Measurements from ENCODE around the gene TRIO. TPM values are rescaled to one million over a fixed set of nuclear protein-coding genes. Genes with fewer than 3 reads are reported as not detected.
A peak's percentile ranks its signal among the peaks of the same experiment; 100 is the strongest.

Gene TRIO
- polyA plus RNA-seq, 1 donor (not counting 4 experiments of a cell fraction or from before 2014, with no cell fraction given): 57.2 TPM

DNA sequence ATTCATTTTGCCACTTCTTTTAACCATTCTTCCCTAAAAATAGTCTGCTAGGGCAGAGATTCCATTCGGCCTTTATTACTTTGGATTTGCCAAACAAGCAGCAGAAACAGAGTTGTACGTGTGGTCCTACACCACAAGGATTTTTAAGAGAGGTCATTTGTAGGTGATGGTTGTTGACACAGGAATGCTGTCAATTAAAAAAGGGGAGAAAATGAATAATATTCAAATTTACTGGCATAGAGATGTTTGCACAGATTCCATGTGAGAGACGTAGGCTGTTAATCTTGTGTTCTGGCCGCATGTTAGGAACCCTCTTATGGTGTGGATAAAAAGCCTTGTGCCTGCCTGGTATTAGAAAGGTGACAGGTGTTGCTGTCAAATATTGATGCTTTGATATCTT, 34.9 kb downstream of the TRIO start:
- dilution Hi-C loops (cut with MboI; ENCODE audit: extremely low pct_ligation_motif_present, low sequenced_read_pairs): no loop called here
- FAIRE-seq (no peak), DNase-seq (ENCODE audit: low read depth, low spot score) (no peak)
- Histone ChIP-seq H3K27ac (ENCODE audit: control insufficient read depth, insufficient read depth, low read length) (peak overlapping the region; percentile 59), H3K4me2 (ENCODE audit: control insufficient read depth, extremely low read depth, insufficient read depth, low read depth, low read length) (no peak overlapping the region), H3K9me1 (ENCODE audit: control insufficient read depth, extremely low read depth, insufficient read depth, low read length) (no peaks in the 10 kb centered on the region), H3K4me1 (ENCODE audit: control insufficient read depth, extremely low read depth, insufficient read depth, low read length) (peaks cover 66% of the 10 kb centered on the region), H3K4me3 (ENCODE audit: control insufficient read depth in 2 of 3, extremely low read depth in 1 of 3, insufficient read depth in 2 of 3, low read depth in 1 of 3, low read length in 3 of 3) (no peak overlapping the region), H3K79me2 (ENCODE audit: control insufficient read depth, insufficient read depth, low read length) (peaks cover 97% of the 10 kb centered on the region), H3K9ac (ENCODE audit: control insufficient read depth, extremely low read depth, insufficient read depth, low read length) (no peak overlapping the region), H3K9me3 (ENCODE audit: control insufficient read depth, low read depth, low read length) (no peaks in the 10 kb centered on the region), H3K36me3 (ENCODE audit: control insufficient read depth in 2 of 2, extremely low read depth in 1 of 2, insufficient read depth in 2 of 2, low read length in 2 of 2) (no peaks in the 10 kb centered on the region), H4K20me1 (ENCODE audit: control insufficient read depth, extremely low read depth, insufficient read depth, low read length) (peaks cover 7% of the 10 kb centered on the region), H3K27me3 (ENCODE audit: control insufficient read depth, extremely low read depth, insufficient read depth, low read length) (no peaks in the 10 kb centered on the region), H2AFZ (ENCODE audit: control insufficient read depth, low read length) (no peak overlapping the region)
- TF ChIP-seq EZH2 (IDR thresholded peaks at IDR 0.05; ENCODE audit: low read length): no peak
- TF ChIP-seq, protein P1, sequence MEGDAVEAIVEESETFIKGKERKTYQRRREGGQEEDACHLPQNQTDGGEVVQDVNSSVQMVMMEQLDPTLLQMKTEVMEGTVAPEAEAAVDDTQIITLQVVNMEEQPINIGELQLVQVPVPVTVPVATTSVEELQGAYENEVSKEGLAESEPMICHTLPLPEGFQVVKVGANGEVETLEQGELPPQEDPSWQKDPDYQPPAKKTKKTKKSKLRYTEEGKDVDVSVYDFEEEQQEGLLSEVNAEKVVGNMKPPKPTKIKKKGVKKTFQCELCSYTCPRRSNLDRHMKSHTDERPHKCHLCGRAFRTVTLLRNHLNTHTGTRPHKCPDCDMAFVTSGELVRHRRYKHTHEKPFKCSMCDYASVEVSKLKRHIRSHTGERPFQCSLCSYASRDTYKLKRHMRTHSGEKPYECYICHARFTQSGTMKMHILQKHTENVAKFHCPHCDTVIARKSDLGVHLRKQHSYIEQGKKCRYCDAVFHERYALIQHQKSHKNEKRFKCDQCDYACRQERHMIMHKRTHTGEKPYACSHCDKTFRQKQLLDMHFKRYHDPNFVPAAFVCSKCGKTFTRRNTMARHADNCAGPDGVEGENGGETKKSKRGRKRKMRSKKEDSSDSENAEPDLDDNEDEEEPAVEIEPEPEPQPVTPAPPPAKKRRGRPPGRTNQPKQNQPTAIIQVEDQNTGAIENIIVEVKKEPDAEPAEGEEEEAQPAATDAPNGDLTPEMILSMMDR (optimal IDR thresholded peaks at IDR 0.05 in 1 of 3, IDR thresholded peaks at IDR 0.05 in 1 of 3, conservative IDR thresholded peaks at IDR 0.05 in 1 of 3; ENCODE audit: extremely low read depth in 1 of 3, insufficient read depth in 2 of 3, low read length in 3 of 3): no peak

DNA sequence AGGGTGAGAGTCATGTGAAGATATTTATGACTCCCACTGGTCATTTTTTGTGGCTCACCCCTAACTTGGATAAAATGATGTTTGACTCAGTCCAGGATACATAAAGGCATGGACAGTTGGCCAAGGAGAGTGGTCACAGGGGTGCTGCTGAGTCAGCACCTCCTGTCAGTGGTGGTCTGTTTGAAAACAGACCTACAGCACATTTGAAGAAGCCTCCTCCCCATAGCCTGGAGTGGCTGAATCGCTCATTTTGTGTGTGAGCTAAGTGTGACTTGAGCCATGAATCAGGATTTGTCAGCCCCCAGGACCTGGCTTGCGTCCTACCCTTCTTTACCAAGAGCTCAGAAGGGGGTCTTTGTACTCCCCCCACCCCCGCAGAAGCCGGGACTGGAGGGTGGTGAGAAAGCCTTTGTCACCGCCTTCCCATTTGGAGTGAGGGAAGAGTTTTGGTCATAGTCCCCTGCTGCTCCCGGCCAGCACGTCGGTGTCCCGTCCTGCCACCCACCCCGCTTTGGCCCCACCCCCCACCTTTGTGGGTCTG, 35.6 kb downstream of the TRIO start:
- Histone ChIP-seq H3K9me3 (ENCODE audit: control insufficient read depth, low read depth, low read length) (no peaks in the 10 kb centered on the region), H3K27me3 (ENCODE audit: control insufficient read depth, extremely low read depth, insufficient read depth, low read length) (no peaks in the 10 kb centered on the region), H3K4me3 (ENCODE audit: control insufficient read depth in 2 of 3, extremely low read depth in 1 of 3, insufficient read depth in 2 of 3, low read depth in 1 of 3, low read length in 3 of 3) (no peak overlapping the region), H3K4me2 (ENCODE audit: control insufficient read depth, extremely low read depth, insufficient read depth, low read depth, low read length) (peak overlapping the region; percentile 27), H4K20me1 (ENCODE audit: control insufficient read depth, extremely low read depth, insufficient read depth, low read length) (peaks cover 4% of the 10 kb centered on the region), H3K79me2 (ENCODE audit: control insufficient read depth, insufficient read depth, low read length) (peaks cover 97% of the 10 kb centered on the region), H3K9ac (ENCODE audit: control insufficient read depth, extremely low read depth, insufficient read depth, low read length) (no peak overlapping the region), H3K27ac (ENCODE audit: control insufficient read depth, insufficient read depth, low read length) (peak overlapping the region; percentile 59), H2AFZ (ENCODE audit: control insufficient read depth, low read length) (no peak overlapping the region), H3K4me1 (ENCODE audit: control insufficient read depth, extremely low read depth, insufficient read depth, low read length) (peaks cover 66% of the 10 kb centered on the region), H3K36me3 (ENCODE audit: control insufficient read depth in 2 of 2, extremely low read depth in 1 of 2, insufficient read depth in 2 of 2, low read length in 2 of 2) (no peaks in the 10 kb centered on the region), H3K9me1 (ENCODE audit: control insufficient read depth, extremely low read depth, insufficient read depth, low read length) (no peaks in the 10 kb centered on the region)
- TF ChIP-seq EZH2 (IDR thresholded peaks at IDR 0.05; ENCODE audit: low read length): no peak
- DNase-seq (ENCODE audit: low read depth, low spot score) (no peak), FAIRE-seq (no peak)
- dilution Hi-C loops (cut with MboI; ENCODE audit: extremely low pct_ligation_motif_present, low sequenced_read_pairs): no loop called here

DNA sequence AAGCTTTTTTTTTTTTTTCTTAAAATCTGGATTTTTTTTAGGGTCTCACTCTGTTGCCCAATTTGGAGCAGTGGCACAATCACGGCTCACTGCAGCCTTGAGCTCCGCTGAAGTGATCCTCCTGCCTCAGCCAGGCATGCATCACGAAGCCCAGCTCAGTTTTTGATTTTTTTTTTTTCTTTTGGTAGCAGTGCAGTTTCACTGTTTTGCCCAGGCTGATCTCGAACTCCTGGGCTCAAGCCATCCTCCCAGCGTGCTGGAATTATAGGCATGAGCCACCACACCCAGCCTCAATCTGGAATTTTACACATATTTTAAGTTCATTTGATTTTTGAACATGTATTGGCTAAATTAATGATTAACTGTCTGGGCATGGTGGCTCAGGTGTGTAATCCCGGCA, 36.3 kb downstream of the TRIO start:
- Histone ChIP-seq H3K27ac (ENCODE audit: control insufficient read depth, insufficient read depth, low read length) (peak overlapping the region; percentile 59), H4K20me1 (ENCODE audit: control insufficient read depth, extremely low read depth, insufficient read depth, low read length) (peaks cover 2% of the 10 kb centered on the region), H3K36me3 (ENCODE audit: control insufficient read depth in 2 of 2, extremely low read depth in 1 of 2, insufficient read depth in 2 of 2, low read length in 2 of 2) (no peaks in the 10 kb centered on the region), H2AFZ (ENCODE audit: control insufficient read depth, low read length) (no peak overlapping the region), H3K9me1 (ENCODE audit: control insufficient read depth, extremely low read depth, insufficient read depth, low read length) (no peaks in the 10 kb centered on the region), H3K9ac (ENCODE audit: control insufficient read depth, extremely low read depth, insufficient read depth, low read length) (peak overlapping the region; percentile 23), H3K4me1 (ENCODE audit: control insufficient read depth, extremely low read depth, insufficient read depth, low read length) (peaks cover 66% of the 10 kb centered on the region), H3K4me3 (ENCODE audit: control insufficient read depth in 2 of 3, extremely low read depth in 1 of 3, insufficient read depth in 2 of 3, low read depth in 1 of 3, low read length in 3 of 3) (no peak overlapping the region), H3K79me2 (ENCODE audit: control insufficient read depth, insufficient read depth, low read length) (peaks cover 97% of the 10 kb centered on the region), H3K4me2 (ENCODE audit: control insufficient read depth, extremely low read depth, insufficient read depth, low read depth, low read length) (peak overlapping the region; percentile 16), H3K9me3 (ENCODE audit: control insufficient read depth, low read depth, low read length) (no peaks in the 10 kb centered on the region), H3K27me3 (ENCODE audit: control insufficient read depth, extremely low read depth, insufficient read depth, low read length) (no peaks in the 10 kb centered on the region)
- DNase-seq (ENCODE audit: low read depth, low spot score) (no peak), FAIRE-seq (no peak)
- dilution Hi-C loops (cut with MboI; ENCODE audit: extremely low pct_ligation_motif_present, low sequenced_read_pairs): no loop called here
- TF ChIP-seq, protein P1 (optimal IDR thresholded peaks at IDR 0.05 in 1 of 3, IDR thresholded peaks at IDR 0.05 in 1 of 3, conservative IDR thresholded peaks at IDR 0.05 in 1 of 3; ENCODE audit: extremely low read depth in 1 of 3, insufficient read depth in 2 of 3, low read length in 3 of 3): no peak
- TF ChIP-seq EZH2 (IDR thresholded peaks at IDR 0.05; ENCODE audit: low read length): no peak

All from keratinocyte (primary cell).